HCT116 (cell line): ENCODE measurements around the gene RXRA. TPM values are rescaled to one million over a fixed set of nuclear protein-coding genes. Genes with fewer than 3 reads are reported as not detected.

Experiments
- ATAC-seq: fragments of 200-7000 bp; cut with Tn5 transposase; 2 replicates; pipeline ENCODE4 v1.9.1; 2020; ENCODE audit warnings: mild to moderate bottlenecking, moderate library complexity
- BruUV-seq: library from RNA; stranded (reverse); fragments of 400-500 nt; replicated peaks from 2 replicates; lab custom pipeline; 2021; lab: Mats Ljungman, UMichigan
- CTCF ChIA-PET: fragments of 300-600 bp; sonication (Branson Sonifier 250); formaldehyde crosslinking; loops from one replicate; lab custom pipeline; 2021; ENCODE audit warnings: antibody characterized with exemption; lab: Charles Lee
- POLR2A ChIA-PET: fragments of 300-600, 350-600 bp; sonication (Branson Sonifier 250); formaldehyde crosslinking; loops from one replicate; lab custom pipeline; 2021; ENCODE audit warnings: antibody characterized with exemption; lab: Charles Lee
- RAD21 ChIA-PET, 2 experiments: fragments of 300-600 bp; sonication (Branson Sonifier 250); formaldehyde crosslinking; loops; one replicate each; lab custom pipeline; 2023; ENCODE audit warnings: low total read pairs in 2 of 2; ENCODE audit not compliant: uncharacterized antibody in 2 of 2, unreplicated experiment in 2 of 2, low non-redundant PET in 1 of 2; lab: Charles Lee
- DNase-seq: peaks from one replicate; pipeline ENCODE4 v3.0.0-alpha.2; 2010; ENCODE audit warnings: low read depth, low spot score
- H2AFZ ChIP-seq: fragments of 200-600 bp; shearing (Covaris generic), sonication (generic); 2 replicates; pipeline ENCODE4 v1.6.1; 2017; ENCODE audit warnings: low read depth, mixed run types, mixed read lengths, antibody characterized with exemption, low read length; ENCODE audit not compliant: poor library complexity, severe bottlenecking
- H3K27ac ChIP-seq: 2 replicates; pipeline ENCODE4 v1.5.1; 2012; ENCODE audit warnings: low read depth, low read length
- H3K27me3 ChIP-seq: fragments of 200-600 bp; sonication (generic); 2 replicates; pipeline ENCODE4 v1.6.1; 2016; ENCODE audit warnings: mixed run types, low read length, mixed read lengths; ENCODE audit not compliant: insufficient read depth
- H3K36me3 ChIP-seq, 2 experiments: fragments of 200-500 bp in 1 of 2; fragments of 200-600 bp in 1 of 2; sonication (Bioruptor generic) in 1 of 2; sonication (generic) in 1 of 2; 2 replicates each; pipeline versions ENCODE4 v1.5.1 to v1.6.1; 2014 to 2016; ENCODE audit warnings: low read length in 2 of 2, inconsistent platforms in 1 of 2, mixed read lengths in 1 of 2, mixed run types in 1 of 2; ENCODE audit not compliant: insufficient read depth in 2 of 2, control insufficient read depth in 1 of 2
- H3K4me1 ChIP-seq, 2 experiments: fragments of 200-600 bp in 1 of 2; sonication (generic) in 1 of 2; 2 replicates each; pipeline versions ENCODE4 v1.5.1 to v1.6.1; 2012 to 2017; ENCODE audit warnings: low read length in 2 of 2, inconsistent platforms in 1 of 2, mild to moderate bottlenecking in 1 of 2, mixed read lengths in 1 of 2, mixed run types in 1 of 2, moderate library complexity in 1 of 2; ENCODE audit not compliant: insufficient read depth in 2 of 2, control insufficient read depth in 1 of 2
- H3K4me2 ChIP-seq: fragments of 200-600 bp; sonication (generic); 2 replicates; pipeline ENCODE4 v1.6.1; 2017; ENCODE audit warnings: mixed run types, low read length, mixed read lengths
- H3K4me3 ChIP-seq, 2 experiments: fragments of 200-600 bp in 1 of 2; sonication (generic) in 1 of 2; replicated peaks in 1 of 2; 2 replicates each; pipeline ENCODE4 v1.5.1; 2011 to 2016; ENCODE audit warnings: low read length in 2 of 2, control low read depth in 1 of 2, low read depth in 1 of 2, mild to moderate bottlenecking in 1 of 2, mixed read lengths in 1 of 2, mixed run types in 1 of 2
- H3K79me2 ChIP-seq: fragments of 200-600 bp; sonication (generic); 2 replicates; pipeline ENCODE4 v1.6.1; 2017; ENCODE audit warnings: mild to moderate bottlenecking, mixed run types, low read length, moderate library complexity, mixed read lengths; ENCODE audit not compliant: insufficient read depth
- H3K9ac ChIP-seq: fragments of 200-600 bp; sonication (generic); 2 replicates; pipeline ENCODE4 v1.6.1; 2016; ENCODE audit warnings: low read length, mixed read lengths
- H3K9me2 ChIP-seq: fragments of 200-600 bp; sonication (generic), shearing (Covaris generic); 2 replicates; pipeline ENCODE4 v1.6.1; 2017; ENCODE audit warnings: mixed run types, mild to moderate bottlenecking, moderate library complexity; ENCODE audit not compliant: insufficient read depth
- H3K9me3 ChIP-seq, 2 experiments: fragments of 200-500 bp in 1 of 2; fragments of 200-600 bp in 1 of 2; sonication (Bioruptor generic) in 1 of 2; sonication (generic) in 1 of 2; 2 replicates each; pipeline ENCODE4 v1.6.1; 2014 to 2017; ENCODE audit warnings: low read length in 2 of 2, mixed read lengths in 2 of 2, inconsistent platforms in 1 of 2, low read depth in 1 of 2, mild to moderate bottlenecking in 1 of 2, mixed run types in 1 of 2, moderate library complexity in 1 of 2; ENCODE audit not compliant: control insufficient read depth in 1 of 2, insufficient read depth in 1 of 2
- H4K20me1 ChIP-seq: fragments of 200-600 bp; sonication (generic), shearing (Covaris generic); 2 replicates; pipeline ENCODE4 v1.6.1; 2017; ENCODE audit warnings: mixed run types, mild to moderate bottlenecking, moderate library complexity; ENCODE audit not compliant: insufficient read depth
- CBX3 ChIP-seq: IDR thresholded peaks from 2 replicates; pipeline ENCODE4 v1.6.1; 2012; ENCODE audit warnings: low read depth
- CEBPB ChIP-seq: IDR thresholded peaks from 2 replicates; pipeline ENCODE4 v1.6.1; 2012; ENCODE audit warnings: low read depth
- EGR1 ChIP-seq: IDR thresholded peaks from 2 replicates; pipeline ENCODE4 v1.6.1; 2012; ENCODE audit warnings: low read depth
- EZH2 ChIP-seq: fragments of 200-600 bp; sonication (generic); IDR thresholded peaks from 2 replicates; pipeline ENCODE4 v1.6.1; 2017; ENCODE audit warnings: antibody characterized with exemption, mixed run types
- EZH2phosphoT487 ChIP-seq: fragments of 200-600 bp; IDR thresholded peaks from 2 replicates; pipeline ENCODE4 v1.6.1; 2018; ENCODE audit warnings: antibody characterized with exemption, borderline replicate concordance
- FOSL1 ChIP-seq: IDR thresholded peaks from 2 replicates; pipeline ENCODE4 v1.6.1; 2012; ENCODE audit warnings: low read depth
- POLR2AphosphoS5 ChIP-seq: IDR thresholded peaks from 2 replicates; pipeline ENCODE4 v1.6.1; 2011; ENCODE audit warnings: mild to moderate bottlenecking, low read depth, low read length, moderate library complexity
- SIN3A ChIP-seq: IDR thresholded peaks from 2 replicates; pipeline ENCODE4 v1.6.1; 2012; ENCODE audit warnings: low read depth
- TCF7L2 ChIP-seq: IDR thresholded peaks from 2 replicates; pipeline ENCODE4 v1.7.0; 2011; ENCODE audit warnings: borderline replicate concordance, inconsistent platforms; ENCODE audit not compliant: insufficient read depth, insufficient read length; ENCODE audit errors: extremely low read depth
- ZFX ChIP-seq: fragments of 450-650 bp; IDR thresholded peaks from 2 replicates; pipeline ENCODE4 v1.6.1; 2017
- intact Hi-C: fragments of 100-400 bp; cut with micrococcal nuclease; formaldehyde crosslinking; loops from 2 replicates; pipeline ENCODE4 v1.10.0; 2022
- total RNA-seq: library from RNA; stranded (reverse); gene quantifications from one replicate; pipeline ENCODE4 v1.2.1, GENCODE V29; 2021; ENCODE audit not compliant: unreplicated experiment
- TF ChIP-seq, protein P1 (sequence below): IDR thresholded peaks from 2 replicates; pipeline ENCODE4 v1.6.1; 2012

Gene RXRA
- total RNA-seq, 1 experiment from 2014 or later: 43.9 TPM

DNA sequence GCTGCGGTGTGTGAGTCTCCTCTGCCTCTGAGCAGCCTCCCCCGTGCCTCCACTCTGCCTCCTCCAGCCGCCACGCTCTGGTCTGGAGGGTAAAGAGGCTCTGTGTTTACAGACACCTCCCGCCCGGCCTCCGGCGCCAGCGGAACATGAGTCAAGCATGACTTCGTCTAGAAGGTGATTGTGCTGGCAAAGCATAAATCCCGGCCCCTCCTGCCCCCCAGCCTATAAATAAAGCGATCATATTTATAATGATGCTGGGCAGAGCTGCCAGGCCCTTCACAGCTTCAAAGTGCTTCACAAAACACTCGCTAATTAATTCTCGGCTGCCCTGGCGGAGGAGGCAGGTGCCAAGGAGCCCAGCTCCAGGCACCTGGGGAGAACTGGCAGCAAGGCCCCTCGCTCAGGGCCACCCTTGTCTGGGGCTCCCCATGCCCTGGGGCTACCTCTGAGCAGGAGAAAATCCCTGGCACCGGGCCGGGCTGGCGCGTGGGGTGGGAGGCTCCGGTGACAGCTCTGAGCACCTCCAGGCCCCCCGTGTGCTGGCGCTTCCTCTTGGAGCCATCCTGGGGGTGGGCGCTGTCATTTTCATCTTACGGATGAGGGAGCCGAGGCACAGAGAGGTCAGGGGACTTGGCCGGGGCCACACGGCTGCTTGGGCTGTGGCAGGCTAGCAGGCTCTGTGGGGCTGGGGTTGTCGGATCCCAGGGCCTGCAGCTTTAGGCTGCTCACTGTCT, 87.8 kb downstream of the RXRA start:
- no peaks in the 10 kb centered on the region for H3K9me2 ChIP-seq
- H3K4me2 ChIP-seq: peak overlapping the region; percentile 71
- no peak overlapping the region for H2AFZ ChIP-seq
- H3K27me3 ChIP-seq: no peaks in the 10 kb centered on the region
- H3K36me3 ChIP-seq: no peaks in the 10 kb centered on the region
- peak overlapping the region; percentile 83 for H3K27ac ChIP-seq
- H3K4me3 ChIP-seq: peak overlapping the region in 1 of 2 experiments; percentile 23; a peak in 1 of 4 replicates
- peak; percentile 87 for ATAC-seq
- CTCF ChIA-PET: no interaction called here
- RAD21 ChIA-PET: no interaction called here
- no peaks in the 10 kb centered on the region for H4K20me1 ChIP-seq
- BruUV-seq: no TSS peak
- POLR2A ChIA-PET: interaction anchor here (1.1 kb wide), 1 partner anchor 34 kb away, joined by 3 read pairs; no protein-coding TSS in a partner anchor
- H3K79me2 ChIP-seq: no peaks in the 10 kb centered on the region
- peak overlapping the region; percentile 45 for H3K9ac ChIP-seq
- peaks cover 31 to 40% of the 10 kb centered on the region in 2 experiments for H3K4me1 ChIP-seq
- no peaks in the 10 kb centered on the region for H3K9me3 ChIP-seq
- TF ChIP-seq EZH2phosphoT487 (no peak), SIN3A (no peak), EGR1 (no peak), CEBPB (no peak), FOSL1 (no peak), EZH2 (no peak), TCF7L2 (peak; percentile 40), CBX3 (no peak), POLR2AphosphoS5 (peak; percentile 13; the same call in 1 of the 2 replicates), ZFX (no peak)
- TF ChIP-seq, protein P1, sequence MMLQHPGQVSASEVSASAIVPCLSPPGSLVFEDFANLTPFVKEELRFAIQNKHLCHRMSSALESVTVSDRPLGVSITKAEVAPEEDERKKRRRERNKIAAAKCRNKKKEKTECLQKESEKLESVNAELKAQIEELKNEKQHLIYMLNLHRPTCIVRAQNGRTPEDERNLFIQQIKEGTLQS: no peak
- intact Hi-C loops: no loop called here
- DNase-seq: peak; percentile 50
